HepG2 (cell line): ENCODE measurements around the gene PODXL2. TPM values are rescaled to one million over a fixed set of nuclear protein-coding genes. Genes with fewer than 3 reads are reported as not detected.

Experiments
- CHD4 ChIP-seq: fragments of 200-600 bp; sonication (generic); IDR thresholded peaks from 2 replicates; pipeline ENCODE4 v1.7.0; 2017; ENCODE audit warnings: mild to moderate bottlenecking, low read length, borderline replicate concordance
- KAT8 ChIP-seq: IDR thresholded peaks from 2 replicates; pipeline ENCODE4 v1.6.1; 2016; ENCODE audit warnings: missing genetic modification reagents, missing compliant biosample characterization
- KDM5B ChIP-seq: sonication (generic); formaldehyde crosslinking; IDR thresholded peaks from 2 replicates; pipeline ENCODE4 v1.4.0; 2020; ENCODE audit warnings: missing genetic modification reagents, mild to moderate bottlenecking, borderline replicate concordance
- PHF20 ChIP-seq: sonication (generic); formaldehyde crosslinking; IDR thresholded peaks from 2 replicates; pipeline ENCODE4 v1.5.0; 2020; ENCODE audit warnings: mild to moderate bottlenecking, missing genetic modification reagents
- SALL2 ChIP-seq: sonication (generic); formaldehyde crosslinking; IDR thresholded peaks from 2 replicates; pipeline ENCODE4 v1.8.1; 2023; ENCODE audit warnings: mild to moderate bottlenecking, missing genetic modification reagents, inconsistent platforms
- SRSF9 ChIP-seq: fragments of 200-400 bp; formaldehyde crosslinking; IDR thresholded peaks from 2 replicates; pipeline ENCODE4 v1.6.1; 2018; ENCODE audit warnings: borderline replicate concordance, mild to moderate bottlenecking, low read depth, low read length; ENCODE audit not compliant: insufficient read depth, poor library complexity, severe bottlenecking
- ZBTB38 ChIP-seq: sonication (generic); formaldehyde crosslinking; IDR thresholded peaks from 2 replicates; pipeline ENCODE4 v1.5.1; 2020; ENCODE audit warnings: mild to moderate bottlenecking, missing genetic modification reagents
- ZNF501 ChIP-seq: sonication (generic); formaldehyde crosslinking; IDR thresholded peaks from 2 replicates; pipeline ENCODE4 v1.5.1; 2020; ENCODE audit warnings: mild to moderate bottlenecking, moderate library complexity, missing genetic modification reagents
- ZNF598 ChIP-seq: sonication (generic); formaldehyde crosslinking; IDR thresholded peaks from 2 replicates; pipeline ENCODE4 v1.5.1; 2020; ENCODE audit warnings: mild to moderate bottlenecking, missing genetic modification reagents, borderline replicate concordance
- ZNF879 ChIP-seq: sonication (generic); formaldehyde crosslinking; IDR thresholded peaks from 2 replicates; pipeline ENCODE4 v1.8.1; 2023; ENCODE audit warnings: missing genetic modification reagents
- ZSCAN30 ChIP-seq: sonication (generic); formaldehyde crosslinking; IDR thresholded peaks from 2 replicates; pipeline ENCODE4 v1.5.0; 2020; ENCODE audit warnings: mild to moderate bottlenecking, missing genetic modification reagents
- polyA plus RNA-seq, 8 experiments: library from polyadenylated mRNA; depleted of rRNA in 3 of 8; stranded (reverse) in 7 of 8; unstranded in 1 of 8; fragments of >200 nt; fragmentation: Illumina TruSeq in 4 of 8; extraction: Trizol in 4 of 8; gene quantifications; 2 replicates each; pipeline versions ENCODE4 v1.2.1 to v1.2.3, GENCODE V29; 2011 to 2016; ENCODE audit warnings: low read depth in 4 of 8, missing spikeins in 1 of 8, mixed read lengths in 1 of 8; ENCODE audit not compliant: insufficient read depth in 1 of 8
- total RNA-seq, 5 experiments: library from RNA; depleted of rRNA; stranded (reverse); fragments of >200 nt; fragmentation: Illumina TruSeq; extraction: Trizol; gene quantifications; 2 replicates each; pipeline ENCODE4 v1.2.3, GENCODE V29; 2016; ENCODE audit warnings: low read depth in 1 of 5
- TF ChIP-seq, protein P1 (sequence below): sonication (generic); formaldehyde crosslinking; IDR thresholded peaks from 2 replicates; pipeline ENCODE4 v1.5.1; 2020; ENCODE audit warnings: mild to moderate bottlenecking, missing genetic modification reagents, moderate library complexity
- TF ChIP-seq, protein P2 (sequence below): sonication (generic); formaldehyde crosslinking; conservative IDR thresholded peaks from 2 replicates; pipeline ENCODE4 v1.5.0; 2020; ENCODE audit warnings: missing genetic modification reagents
- TF ChIP-seq, protein P3 (sequence below): sonication (generic); formaldehyde crosslinking; IDR thresholded peaks from 2 replicates; pipeline ENCODE4 v1.4.0; 2020; ENCODE audit warnings: missing genetic modification reagents
- TF ChIP-seq, protein P4 (sequence below): IDR thresholded peaks from 2 replicates; pipeline ENCODE4 v1.6.1; 2016; ENCODE audit warnings: missing compliant biosample characterization, missing genetic modification reagents, borderline replicate concordance
- TF ChIP-seq, protein P5 (sequence below): sonication (generic); formaldehyde crosslinking; IDR thresholded peaks from 2 replicates; pipeline ENCODE4 v1.9.0; 2021; ENCODE audit warnings: missing genetic modification reagents, borderline replicate concordance
- TF ChIP-seq, protein P6 (sequence below): sonication (generic); formaldehyde crosslinking; IDR thresholded peaks from 2 replicates; pipeline ENCODE4 v1.4.0; 2020; ENCODE audit warnings: mild to moderate bottlenecking, missing genetic modification reagents

Gene PODXL2
- total and polyA plus RNA-seq, 2 of the 13 experiments (the other 11 are each of a cell fraction or from before 2014, with no cell fraction given): 20.4 to 25.1 TPM

DNA sequence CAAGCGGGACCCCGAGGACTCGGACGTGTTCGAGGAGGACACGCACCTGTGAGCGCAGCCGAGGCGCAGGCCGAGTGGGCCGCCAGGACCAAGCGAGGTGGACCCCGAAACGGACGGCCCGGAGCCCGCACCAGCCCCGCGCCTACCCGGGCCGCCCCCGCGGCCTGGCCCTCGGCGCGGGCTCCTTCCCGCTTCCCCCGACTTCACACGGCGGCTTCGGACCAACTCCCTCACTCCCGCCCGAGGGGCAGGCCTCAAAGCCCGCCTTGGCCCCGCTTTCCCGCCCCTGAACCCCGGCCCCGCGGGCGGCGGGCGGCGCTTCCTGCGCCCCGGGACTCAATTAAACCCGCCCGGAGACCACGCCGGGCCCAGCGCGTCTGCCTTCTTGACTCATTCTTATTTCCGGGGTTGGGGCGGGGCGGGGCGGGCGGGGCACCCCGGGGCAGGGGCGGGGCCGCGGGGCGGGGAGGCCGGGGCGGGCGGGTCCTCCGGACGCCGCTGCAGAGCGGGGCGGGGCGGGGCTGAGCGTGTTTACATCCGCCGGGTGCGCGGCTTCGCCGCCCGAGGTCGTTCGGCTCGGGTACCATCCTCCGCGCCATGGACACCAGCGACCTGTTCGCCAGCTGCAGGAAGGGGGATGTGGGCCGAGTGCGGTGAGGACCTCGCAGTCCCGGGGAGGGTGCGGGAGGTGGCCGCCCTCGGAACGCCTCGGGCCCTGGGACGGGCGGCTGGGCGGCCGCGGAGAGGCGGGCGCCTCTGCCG, 43.6 kb downstream of the PODXL2 start, which contains the start of gene ABTB1 (continued):
- TF ChIP-seq, protein P1, sequence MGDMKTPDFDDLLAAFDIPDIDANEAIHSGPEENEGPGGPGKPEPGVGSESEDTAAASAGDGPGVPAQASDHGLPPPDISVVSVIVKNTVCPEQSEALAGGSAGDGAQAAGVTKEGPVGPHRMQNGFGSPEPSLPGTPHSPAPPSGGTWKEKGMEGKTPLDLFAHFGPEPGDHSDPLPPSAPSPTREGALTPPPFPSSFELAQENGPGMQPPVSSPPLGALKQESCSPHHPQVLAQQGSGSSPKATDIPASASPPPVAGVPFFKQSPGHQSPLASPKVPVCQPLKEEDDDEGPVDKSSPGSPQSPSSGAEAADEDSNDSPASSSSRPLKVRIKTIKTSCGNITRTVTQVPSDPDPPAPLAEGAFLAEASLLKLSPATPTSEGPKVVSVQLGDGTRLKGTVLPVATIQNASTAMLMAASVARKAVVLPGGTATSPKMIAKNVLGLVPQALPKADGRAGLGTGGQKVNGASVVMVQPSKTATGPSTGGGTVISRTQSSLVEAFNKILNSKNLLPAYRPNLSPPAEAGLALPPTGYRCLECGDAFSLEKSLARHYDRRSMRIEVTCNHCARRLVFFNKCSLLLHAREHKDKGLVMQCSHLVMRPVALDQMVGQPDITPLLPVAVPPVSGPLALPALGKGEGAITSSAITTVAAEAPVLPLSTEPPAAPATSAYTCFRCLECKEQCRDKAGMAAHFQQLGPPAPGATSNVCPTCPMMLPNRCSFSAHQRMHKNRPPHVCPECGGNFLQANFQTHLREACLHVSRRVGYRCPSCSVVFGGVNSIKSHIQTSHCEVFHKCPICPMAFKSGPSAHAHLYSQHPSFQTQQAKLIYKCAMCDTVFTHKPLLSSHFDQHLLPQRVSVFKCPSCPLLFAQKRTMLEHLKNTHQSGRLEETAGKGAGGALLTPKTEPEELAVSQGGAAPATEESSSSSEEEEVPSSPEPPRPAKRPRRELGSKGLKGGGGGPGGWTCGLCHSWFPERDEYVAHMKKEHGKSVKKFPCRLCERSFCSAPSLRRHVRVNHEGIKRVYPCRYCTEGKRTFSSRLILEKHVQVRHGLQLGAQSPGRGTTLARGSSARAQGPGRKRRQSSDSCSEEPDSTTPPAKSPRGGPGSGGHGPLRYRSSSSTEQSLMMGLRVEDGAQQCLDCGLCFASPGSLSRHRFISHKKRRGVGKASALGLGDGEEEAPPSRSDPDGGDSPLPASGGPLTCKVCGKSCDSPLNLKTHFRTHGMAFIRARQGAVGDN (CRISPR knock-in tag): peak; percentile 60
- TF ChIP-seq KDM5B: no peak
- TF ChIP-seq, protein P2, sequence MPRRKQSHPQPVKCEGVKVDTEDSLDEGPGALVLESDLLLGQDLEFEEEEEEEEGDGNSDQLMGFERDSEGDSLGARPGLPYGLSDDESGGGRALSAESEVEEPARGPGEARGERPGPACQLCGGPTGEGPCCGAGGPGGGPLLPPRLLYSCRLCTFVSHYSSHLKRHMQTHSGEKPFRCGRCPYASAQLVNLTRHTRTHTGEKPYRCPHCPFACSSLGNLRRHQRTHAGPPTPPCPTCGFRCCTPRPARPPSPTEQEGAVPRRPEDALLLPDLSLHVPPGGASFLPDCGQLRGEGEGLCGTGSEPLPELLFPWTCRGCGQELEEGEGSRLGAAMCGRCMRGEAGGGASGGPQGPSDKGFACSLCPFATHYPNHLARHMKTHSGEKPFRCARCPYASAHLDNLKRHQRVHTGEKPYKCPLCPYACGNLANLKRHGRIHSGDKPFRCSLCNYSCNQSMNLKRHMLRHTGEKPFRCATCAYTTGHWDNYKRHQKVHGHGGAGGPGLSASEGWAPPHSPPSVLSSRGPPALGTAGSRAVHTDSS (CRISPR knock-in tag): no peak
- TF ChIP-seq SRSF9: no peak
- no peak for TF ChIP-seq SALL2
- TF ChIP-seq, protein P3, sequence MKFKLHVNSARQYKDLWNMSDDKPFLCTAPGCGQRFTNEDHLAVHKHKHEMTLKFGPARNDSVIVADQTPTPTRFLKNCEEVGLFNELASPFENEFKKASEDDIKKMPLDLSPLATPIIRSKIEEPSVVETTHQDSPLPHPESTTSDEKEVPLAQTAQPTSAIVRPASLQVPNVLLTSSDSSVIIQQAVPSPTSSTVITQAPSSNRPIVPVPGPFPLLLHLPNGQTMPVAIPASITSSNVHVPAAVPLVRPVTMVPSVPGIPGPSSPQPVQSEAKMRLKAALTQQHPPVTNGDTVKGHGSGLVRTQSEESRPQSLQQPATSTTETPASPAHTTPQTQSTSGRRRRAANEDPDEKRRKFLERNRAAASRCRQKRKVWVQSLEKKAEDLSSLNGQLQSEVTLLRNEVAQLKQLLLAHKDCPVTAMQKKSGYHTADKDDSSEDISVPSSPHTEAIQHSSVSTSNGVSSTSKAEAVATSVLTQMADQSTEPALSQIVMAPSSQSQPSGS (CRISPR knock-in tag): no peak
- peak; percentile 67 for TF ChIP-seq PHF20 (CRISPR knock-in tag)
- TF ChIP-seq KAT8 (CRISPR knock-in tag): peak; percentile 64; the same call in 1 of the 2 replicates
- TF ChIP-seq, protein P4, sequence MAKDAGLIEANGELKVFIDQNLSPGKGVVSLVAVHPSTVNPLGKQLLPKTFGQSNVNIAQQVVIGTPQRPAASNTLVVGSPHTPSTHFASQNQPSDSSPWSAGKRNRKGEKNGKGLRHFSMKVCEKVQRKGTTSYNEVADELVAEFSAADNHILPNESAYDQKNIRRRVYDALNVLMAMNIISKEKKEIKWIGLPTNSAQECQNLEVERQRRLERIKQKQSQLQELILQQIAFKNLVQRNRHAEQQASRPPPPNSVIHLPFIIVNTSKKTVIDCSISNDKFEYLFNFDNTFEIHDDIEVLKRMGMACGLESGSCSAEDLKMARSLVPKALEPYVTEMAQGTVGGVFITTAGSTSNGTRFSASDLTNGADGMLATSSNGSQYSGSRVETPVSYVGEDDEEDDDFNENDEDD (CRISPR knock-in tag): peak; percentile 35; the same call in 1 of the 2 replicates
- TF ChIP-seq ZSCAN30 (CRISPR knock-in tag): no peak
- no peak for TF ChIP-seq ZBTB38 (CRISPR knock-in tag)
- TF ChIP-seq ZNF501 (CRISPR knock-in tag): 0 out of 2 replicates have a peak, but pooled peaks have one; percentile 4
- TF ChIP-seq CHD4: no peak
- TF ChIP-seq, protein P5, sequence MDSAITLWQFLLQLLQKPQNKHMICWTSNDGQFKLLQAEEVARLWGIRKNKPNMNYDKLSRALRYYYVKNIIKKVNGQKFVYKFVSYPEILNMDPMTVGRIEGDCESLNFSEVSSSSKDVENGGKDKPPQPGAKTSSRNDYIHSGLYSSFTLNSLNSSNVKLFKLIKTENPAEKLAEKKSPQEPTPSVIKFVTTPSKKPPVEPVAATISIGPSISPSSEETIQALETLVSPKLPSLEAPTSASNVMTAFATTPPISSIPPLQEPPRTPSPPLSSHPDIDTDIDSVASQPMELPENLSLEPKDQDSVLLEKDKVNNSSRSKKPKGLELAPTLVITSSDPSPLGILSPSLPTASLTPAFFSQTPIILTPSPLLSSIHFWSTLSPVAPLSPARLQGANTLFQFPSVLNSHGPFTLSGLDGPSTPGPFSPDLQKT (CRISPR knock-in tag): no peak
- TF ChIP-seq ZNF879 (CRISPR knock-in tag): no peak
- TF ChIP-seq, protein P6, sequence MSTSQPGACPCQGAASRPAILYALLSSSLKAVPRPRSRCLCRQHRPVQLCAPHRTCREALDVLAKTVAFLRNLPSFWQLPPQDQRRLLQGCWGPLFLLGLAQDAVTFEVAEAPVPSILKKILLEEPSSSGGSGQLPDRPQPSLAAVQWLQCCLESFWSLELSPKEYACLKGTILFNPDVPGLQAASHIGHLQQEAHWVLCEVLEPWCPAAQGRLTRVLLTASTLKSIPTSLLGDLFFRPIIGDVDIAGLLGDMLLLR (CRISPR knock-in tag): no peak
- no peak for TF ChIP-seq ZNF598
